ENCODE measurements around the gene APBB1IP.

DNA sequence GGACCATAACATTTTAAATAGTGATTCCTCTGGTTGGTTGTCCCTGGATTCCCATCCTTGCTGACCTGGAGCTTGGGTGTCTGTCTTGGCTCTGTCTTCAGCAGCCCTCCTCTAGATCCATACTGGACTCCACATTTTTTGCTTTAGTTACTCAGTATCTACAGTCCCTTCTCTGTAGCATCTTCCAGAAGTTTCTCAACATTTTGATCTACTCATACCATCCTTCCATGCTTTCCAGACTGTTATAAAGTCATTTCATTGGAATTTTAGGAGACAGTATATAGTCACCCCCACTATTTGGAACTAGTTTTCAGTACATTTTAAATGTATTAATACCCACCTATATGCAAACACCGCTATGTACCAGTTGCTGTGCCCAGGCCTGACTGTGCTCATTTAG lies 25.8 kb downstream of the APBB1IP start:
- TF ChIP-seq, protein P1, sequence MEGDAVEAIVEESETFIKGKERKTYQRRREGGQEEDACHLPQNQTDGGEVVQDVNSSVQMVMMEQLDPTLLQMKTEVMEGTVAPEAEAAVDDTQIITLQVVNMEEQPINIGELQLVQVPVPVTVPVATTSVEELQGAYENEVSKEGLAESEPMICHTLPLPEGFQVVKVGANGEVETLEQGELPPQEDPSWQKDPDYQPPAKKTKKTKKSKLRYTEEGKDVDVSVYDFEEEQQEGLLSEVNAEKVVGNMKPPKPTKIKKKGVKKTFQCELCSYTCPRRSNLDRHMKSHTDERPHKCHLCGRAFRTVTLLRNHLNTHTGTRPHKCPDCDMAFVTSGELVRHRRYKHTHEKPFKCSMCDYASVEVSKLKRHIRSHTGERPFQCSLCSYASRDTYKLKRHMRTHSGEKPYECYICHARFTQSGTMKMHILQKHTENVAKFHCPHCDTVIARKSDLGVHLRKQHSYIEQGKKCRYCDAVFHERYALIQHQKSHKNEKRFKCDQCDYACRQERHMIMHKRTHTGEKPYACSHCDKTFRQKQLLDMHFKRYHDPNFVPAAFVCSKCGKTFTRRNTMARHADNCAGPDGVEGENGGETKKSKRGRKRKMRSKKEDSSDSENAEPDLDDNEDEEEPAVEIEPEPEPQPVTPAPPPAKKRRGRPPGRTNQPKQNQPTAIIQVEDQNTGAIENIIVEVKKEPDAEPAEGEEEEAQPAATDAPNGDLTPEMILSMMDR (IDR thresholded peaks at IDR 0.05), result no peak
- TF ChIP-seq POLR2A (IDR thresholded peaks at IDR 0.05), result no peak
